ENCODE results near the gene XAGE2.

Gene XAGE2

GRCh38 chrX:52353838-52354237, 15.0 kb upstream of the XAGE2 start:
- TF ChIP-seq CTCF (IDR thresholded peaks at IDR 0.05; ENCODE audit: extremely low read depth, missing control alignments) = no peak
- no peak for DNase-seq (ENCODE audit: low spot score)

- TF ChIP-seq CTCF (IDR thresholded peaks at IDR 0.05; ENCODE audit: extremely low read depth, missing control alignments) = no peak
- DNase-seq (ENCODE audit: low spot score) = no peak
These were observed 13.7 kb upstream of the XAGE2 start for GRCh38 chrX:52355108-52355507.

- no peak for TF ChIP-seq CTCF (IDR thresholded peaks at IDR 0.05; ENCODE audit: extremely low read depth, missing control alignments)
- DNase-seq (ENCODE audit: low spot score) = no peak
These were observed 9.1 kb upstream of the XAGE2 start for GRCh38 chrX:52359614-52360232.

- TF ChIP-seq CTCF (IDR thresholded peaks at IDR 0.05; ENCODE audit: extremely low read depth, missing control alignments) = no peak
- no peak for DNase-seq (ENCODE audit: low spot score)
These were observed 6.9 kb upstream of the XAGE2 start for GRCh38 chrX:52361941-52362340.

- TF ChIP-seq CTCF (IDR thresholded peaks at IDR 0.05; ENCODE audit: extremely low read depth, missing control alignments) = no peak
- no peak for DNase-seq (ENCODE audit: low spot score)
These were observed 5.5 kb upstream of the XAGE2 start for GRCh38 chrX:52363247-52363883.

- DNase-seq (ENCODE audit: low spot score) = no peak
- no peak for TF ChIP-seq CTCF (IDR thresholded peaks at IDR 0.05; ENCODE audit: extremely low read depth, missing control alignments)
These were observed 10.0 kb downstream of the XAGE2 start for GRCh38 chrX:52378870-52379269.

GRCh38 chrX:52380993-52381392, 12.2 kb downstream of the XAGE2 start:
- TF ChIP-seq CTCF (IDR thresholded peaks at IDR 0.05; ENCODE audit: extremely low read depth, missing control alignments) = no peak
- DNase-seq (ENCODE audit: low spot score) = no peak

All from GM20000 (cell line).